ENCODE results near the gene AAGAB.

AAGAB gene

GRCh38 chr15:67186226-67186649, 68.2 kb downstream of the AAGAB start:
- no peaks in the 10 kb centered on the region for H3K4me1 ChIP-seq (ENCODE audit: insufficient read depth, low read length)
- H3K4me3 ChIP-seq (ENCODE audit: low read length) = no peak overlapping the region
- no peaks in the 10 kb centered on the region for H3K9me3 ChIP-seq (ENCODE audit: low read length)
- H3K27me3 ChIP-seq (ENCODE audit: insufficient read depth, low read length) = no peaks in the 10 kb centered on the region
- H3K36me3 ChIP-seq (ENCODE audit: insufficient read depth, low read length) = peaks cover 73% of the 10 kb centered on the region
- H2AFZ ChIP-seq (ENCODE audit: low read depth, low read length) = no peak overlapping the region

DNA sequence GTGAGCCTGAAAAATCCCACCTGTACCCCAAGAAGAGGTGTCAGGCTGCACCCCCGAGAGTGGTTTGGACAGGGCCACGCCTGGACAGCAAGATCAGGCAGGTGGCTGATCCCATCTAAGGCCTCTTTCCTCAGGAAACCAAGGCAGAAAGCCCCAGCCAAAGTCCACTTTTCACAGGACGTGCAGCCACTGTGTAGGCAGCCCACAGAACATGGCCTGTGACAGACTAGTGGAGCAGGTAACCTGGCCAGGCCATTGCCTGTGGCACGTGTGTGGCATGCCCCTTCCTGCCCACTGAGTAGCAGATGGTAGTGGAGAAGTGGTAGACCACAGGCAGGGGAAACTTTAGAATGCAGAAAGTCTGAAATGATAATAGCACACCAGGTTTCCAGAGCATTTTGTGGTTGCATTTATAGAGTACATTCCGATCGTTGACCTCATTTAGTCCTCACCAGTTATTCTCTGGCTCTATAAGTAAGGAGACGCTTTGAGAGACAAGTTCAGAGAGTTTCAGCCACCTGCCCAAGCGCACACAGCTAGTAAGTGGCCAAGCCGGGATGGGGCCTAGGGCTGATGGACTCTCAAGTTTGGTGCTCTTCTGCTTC, 68.7 kb downstream of the AAGAB start:
- Histone ChIP-seq H2AFZ (ENCODE audit: low read depth, low read length) (no peak overlapping the region), H3K36me3 (ENCODE audit: insufficient read depth, low read length) (peaks cover 73% of the 10 kb centered on the region), H3K27me3 (ENCODE audit: insufficient read depth, low read length) (no peaks in the 10 kb centered on the region), H3K4me1 (ENCODE audit: insufficient read depth, low read length) (no peaks in the 10 kb centered on the region), H3K9me3 (ENCODE audit: low read length) (no peaks in the 10 kb centered on the region), H3K4me3 (ENCODE audit: low read length) (no peak overlapping the region)

GRCh38 chr15:67185051-67185450, 69.4 kb downstream of the AAGAB start:
- Histone ChIP-seq H3K9me3 (ENCODE audit: low read length) (no peaks in the 10 kb centered on the region), H2AFZ (ENCODE audit: low read depth, low read length) (no peak overlapping the region), H3K4me1 (ENCODE audit: insufficient read depth, low read length) (no peaks in the 10 kb centered on the region), H3K36me3 (ENCODE audit: insufficient read depth, low read length) (peaks cover 71% of the 10 kb centered on the region), H3K27me3 (ENCODE audit: insufficient read depth, low read length) (no peaks in the 10 kb centered on the region), H3K4me3 (ENCODE audit: low read length) (no peak overlapping the region)

- H3K9me3 ChIP-seq (ENCODE audit: low read length) = no peaks in the 10 kb centered on the region
- H3K4me1 ChIP-seq (ENCODE audit: insufficient read depth, low read length) = no peaks in the 10 kb centered on the region
- H3K36me3 ChIP-seq (ENCODE audit: insufficient read depth, low read length) = peaks cover 68% of the 10 kb centered on the region
- H2AFZ ChIP-seq (ENCODE audit: low read depth, low read length) = no peak overlapping the region
- H3K27me3 ChIP-seq (ENCODE audit: insufficient read depth, low read length) = no peaks in the 10 kb centered on the region
- H3K4me3 ChIP-seq (ENCODE audit: low read length) = no peak overlapping the region
These were observed 70.1 kb downstream of the AAGAB start for GRCh38 chr15:67184208-67184925.

DNA sequence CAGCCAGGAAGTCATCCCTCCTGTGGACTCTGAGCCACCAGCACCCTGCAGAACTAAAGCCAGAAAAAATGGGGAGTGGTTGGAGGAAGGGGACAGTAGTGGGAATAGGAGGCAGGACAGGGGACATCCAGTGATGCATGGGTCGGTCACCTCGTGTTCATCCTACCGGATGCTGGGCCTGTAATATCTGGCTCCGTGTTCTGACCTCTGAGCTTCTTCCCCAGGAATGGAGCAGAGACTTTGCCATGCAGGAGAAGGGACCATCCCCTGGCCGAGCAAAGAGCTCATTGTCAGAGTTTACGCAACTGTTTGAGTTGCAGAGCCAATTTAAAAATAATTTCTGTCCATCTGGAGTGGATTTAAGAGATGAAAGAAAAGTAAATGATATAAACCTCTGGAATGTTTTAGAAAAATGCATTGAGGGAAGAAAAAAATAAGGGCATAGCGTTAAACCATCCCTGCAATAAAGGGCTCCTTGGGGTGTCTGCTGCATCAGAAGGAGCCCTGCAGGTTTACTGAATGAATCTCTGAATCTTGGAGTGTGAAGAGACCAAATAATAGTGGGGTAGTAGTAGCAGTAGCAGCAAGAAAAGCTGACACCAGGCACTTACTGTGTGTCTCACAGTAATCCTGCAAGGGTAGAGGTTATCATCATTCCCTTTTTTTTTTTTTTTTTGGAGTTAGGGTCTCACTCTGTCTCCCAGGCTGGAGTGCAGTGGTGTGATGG, 70.9 kb downstream of the AAGAB start:
- Histone ChIP-seq H3K4me3 (ENCODE audit: low read length) (no peak overlapping the region), H3K4me1 (ENCODE audit: insufficient read depth, low read length) (no peaks in the 10 kb centered on the region), H3K9me3 (ENCODE audit: low read length) (no peaks in the 10 kb centered on the region), H3K36me3 (ENCODE audit: insufficient read depth, low read length) (peaks cover 61% of the 10 kb centered on the region), H2AFZ (ENCODE audit: low read depth, low read length) (no peak overlapping the region), H3K27me3 (ENCODE audit: insufficient read depth, low read length) (no peaks in the 10 kb centered on the region)

GRCh38 chr15:67181221-67181639, 73.2 kb downstream of the AAGAB start:
- peaks cover 43% of the 10 kb centered on the region for H3K36me3 ChIP-seq (ENCODE audit: insufficient read depth, low read length)
- H3K27me3 ChIP-seq (ENCODE audit: insufficient read depth, low read length) = no peaks in the 10 kb centered on the region
- H2AFZ ChIP-seq (ENCODE audit: low read depth, low read length) = no peak overlapping the region
- H3K4me3 ChIP-seq (ENCODE audit: low read length) = no peak overlapping the region
- H3K4me1 ChIP-seq (ENCODE audit: insufficient read depth, low read length) = no peaks in the 10 kb centered on the region
- no peaks in the 10 kb centered on the region for H3K9me3 ChIP-seq (ENCODE audit: low read length)

- H3K36me3 ChIP-seq (ENCODE audit: insufficient read depth, low read length) = peaks cover 43% of the 10 kb centered on the region
- H3K4me3 ChIP-seq (ENCODE audit: low read length) = no peak overlapping the region
- no peaks in the 10 kb centered on the region for H3K9me3 ChIP-seq (ENCODE audit: low read length)
- H2AFZ ChIP-seq (ENCODE audit: low read depth, low read length) = no peak overlapping the region
- no peaks in the 10 kb centered on the region for H3K27me3 ChIP-seq (ENCODE audit: insufficient read depth, low read length)
- H3K4me1 ChIP-seq (ENCODE audit: insufficient read depth, low read length) = no peaks in the 10 kb centered on the region
These were observed 73.8 kb downstream of the AAGAB start for GRCh38 chr15:67180514-67181191.

GRCh38 chr15:67180035-67180434, 74.4 kb downstream of the AAGAB start:
- no peaks in the 10 kb centered on the region for H3K9me3 ChIP-seq (ENCODE audit: low read length)
- no peaks in the 10 kb centered on the region for H3K27me3 ChIP-seq (ENCODE audit: insufficient read depth, low read length)
- H3K4me1 ChIP-seq (ENCODE audit: insufficient read depth, low read length) = no peaks in the 10 kb centered on the region
- H2AFZ ChIP-seq (ENCODE audit: low read depth, low read length) = no peak overlapping the region
- peaks cover 44% of the 10 kb centered on the region for H3K36me3 ChIP-seq (ENCODE audit: insufficient read depth, low read length)
- H3K4me3 ChIP-seq (ENCODE audit: low read length) = no peak overlapping the region

DNA sequence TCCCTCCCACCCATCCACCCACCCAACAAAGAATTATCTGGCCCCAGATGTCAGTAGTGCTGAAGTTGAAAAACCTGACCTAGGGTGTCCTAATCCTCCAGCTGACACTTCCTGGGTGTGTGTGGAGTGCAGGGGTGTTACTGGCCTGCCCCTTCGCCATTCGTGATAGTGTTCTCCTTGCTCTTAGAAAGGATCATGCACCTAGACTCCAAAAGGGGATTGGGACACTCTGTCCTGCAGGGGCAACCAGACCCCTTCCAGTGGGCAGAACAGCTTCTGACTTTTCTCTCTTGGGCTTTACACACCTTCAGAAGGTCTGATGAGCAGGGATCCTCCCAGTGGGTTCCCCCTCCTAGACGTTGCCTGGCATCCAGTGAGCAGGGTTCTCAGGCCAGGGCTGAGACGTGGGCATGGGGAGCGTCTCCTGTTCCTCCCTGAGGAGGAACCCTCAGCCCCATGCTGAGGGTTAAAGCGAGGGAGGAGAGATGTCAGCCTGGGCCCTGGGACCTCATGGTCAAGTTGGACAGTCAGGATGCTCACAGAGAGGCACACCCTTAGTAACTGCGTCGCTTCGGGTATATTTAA, 75.0 kb downstream of the AAGAB start:
- H3K4me3 ChIP-seq (ENCODE audit: low read length) = no peak overlapping the region
- H3K36me3 ChIP-seq (ENCODE audit: insufficient read depth, low read length) = peaks cover 42% of the 10 kb centered on the region
- no peak overlapping the region for H2AFZ ChIP-seq (ENCODE audit: low read depth, low read length)
- H3K9me3 ChIP-seq (ENCODE audit: low read length) = no peaks in the 10 kb centered on the region
- H3K4me1 ChIP-seq (ENCODE audit: insufficient read depth, low read length) = no peaks in the 10 kb centered on the region
- no peaks in the 10 kb centered on the region for H3K27me3 ChIP-seq (ENCODE audit: insufficient read depth, low read length)

- H3K27me3 ChIP-seq (ENCODE audit: insufficient read depth, low read length) = no peaks in the 10 kb centered on the region
- H3K4me3 ChIP-seq (ENCODE audit: low read length) = no peak overlapping the region
- no peaks in the 10 kb centered on the region for H3K4me1 ChIP-seq (ENCODE audit: insufficient read depth, low read length)
- no peaks in the 10 kb centered on the region for H3K9me3 ChIP-seq (ENCODE audit: low read length)
- no peak overlapping the region for H2AFZ ChIP-seq (ENCODE audit: low read depth, low read length)
- H3K36me3 ChIP-seq (ENCODE audit: insufficient read depth, low read length) = peaks cover 43% of the 10 kb centered on the region
These were observed 75.8 kb downstream of the AAGAB start for GRCh38 chr15:67178569-67179210.

- Histone ChIP-seq H3K9me3 (ENCODE audit: low read length) (no peaks in the 10 kb centered on the region), H3K27me3 (ENCODE audit: insufficient read depth, low read length) (no peaks in the 10 kb centered on the region), H3K36me3 (ENCODE audit: insufficient read depth, low read length) (peaks cover 49% of the 10 kb centered on the region), H2AFZ (ENCODE audit: low read depth, low read length) (no peak overlapping the region), H3K4me1 (ENCODE audit: insufficient read depth, low read length) (no peaks in the 10 kb centered on the region), H3K4me3 (ENCODE audit: low read length) (no peak overlapping the region)
These were observed 76.7 kb downstream of the AAGAB start for GRCh38 chr15:67177752-67178151.

- no peak overlapping the region for H2AFZ ChIP-seq (ENCODE audit: low read depth, low read length)
- H3K9me3 ChIP-seq (ENCODE audit: low read length) = no peaks in the 10 kb centered on the region
- no peak overlapping the region for H3K4me3 ChIP-seq (ENCODE audit: low read length)
- H3K36me3 ChIP-seq (ENCODE audit: insufficient read depth, low read length) = peaks cover 55% of the 10 kb centered on the region
- no peaks in the 10 kb centered on the region for H3K4me1 ChIP-seq (ENCODE audit: insufficient read depth, low read length)
- no peaks in the 10 kb centered on the region for H3K27me3 ChIP-seq (ENCODE audit: insufficient read depth, low read length)
These were observed 78.1 kb downstream of the AAGAB start for GRCh38 chr15:67176195-67176971.
